Suprapubic skin (tissue), 4 donors: Measurements from ENCODE around the gene OR11G2.

Experiments
- CTCF ChIP-seq, 2 donors: fragments of 200-600 bp in 1 of 2; fragments of 450-650 bp in 1 of 2; sonication (generic) in 1 of 2; IDR thresholded peaks; one replicate each; pipeline ENCODE4 v1.5.1; 2016 to 2019; ENCODE audit warnings: antibody characterized with exemption in 2 of 2, mild to moderate bottlenecking in 1 of 2, moderate library complexity in 1 of 2
- POLR2A ChIP-seq, 2 donors: fragments of 450-650 bp; IDR thresholded peaks; one replicate each; pipeline ENCODE4 v1.6.1; 2017; ENCODE audit warnings: antibody characterized with exemption in 2 of 2, mild to moderate bottlenecking in 2 of 2, moderate library complexity in 2 of 2
- POLR2AphosphoS5 ChIP-seq, 3 donors: sonication (generic); formaldehyde crosslinking; IDR thresholded peaks; one replicate each; pipeline ENCODE4 v1.6.1; 2017; ENCODE audit warnings: antibody characterized with exemption in 3 of 3

GRCh38 chr14:20215196-20215595, 24.5 kb downstream of the OR11G2 start:
- TF ChIP-seq POLR2AphosphoS5 (IDR thresholded peaks at IDR 0.05), result no peak
- no peak for TF ChIP-seq CTCF (IDR thresholded peaks at IDR 0.05)
- TF ChIP-seq POLR2A (IDR thresholded peaks at IDR 0.05), result no peak
